Measurements from ENCODE around the gene PIPOX. TPM values are rescaled to one million over a fixed set of nuclear protein-coding genes. Genes with fewer than 3 reads are reported as not detected.

The PIPOX gene
- total RNA-seq, 6 experiments from 2014 or later: 167 to 322 (median 226) TPM

- peaks cover 0 to 49% (median 17%) of the 10 kb centered on the region in 4 donors for H3K36me3 ChIP-seq
- TF ChIP-seq POLR2A (IDR thresholded peaks at IDR 0.05): no peak
- TF ChIP-seq CTCF (IDR thresholded peaks at IDR 0.05): no peak
- H3K27me3 ChIP-seq: no peaks in the 10 kb centered on the region
- no peak overlapping the region for H3K4me3 ChIP-seq
- DNase-seq (no peak), ATAC-seq (no peak)
- 86% methylated on average over 2 of the region's 9 CpGs for WGBS (ENCODE audit: insufficient coverage, low coverage, low lambda C conversion rate, missing lambda C conversion rate)
- H3K4me1 ChIP-seq: peaks cover 0 to 9% (median 0%) of the 10 kb centered on the region in 4 donors
- no peak overlapping the region for H3K27ac ChIP-seq
- no peaks in the 10 kb centered on the region for H3K9me3 ChIP-seq
- intact Hi-C loops (cut with DNase I): no loop called here
Observed at GRCh38 chr17:29078183-29079045, 35.5 kb downstream of the PIPOX start.

- ATAC-seq (no peak), DNase-seq (no peak)
- intact Hi-C loops (cut with DNase I): no loop called here
- Histone ChIP-seq H3K27ac (no peak overlapping the region), H3K9me3 (no peaks in the 10 kb centered on the region), H3K4me1 (peaks cover 0 to 9% (median 0%) of the 10 kb centered on the region in 4 donors), H3K4me3 (no peak overlapping the region), H3K27me3 (no peaks in the 10 kb centered on the region), H3K36me3 (peaks cover 0 to 59% (median 20%) of the 10 kb centered on the region in 4 donors)
- TF ChIP-seq CTCF (IDR thresholded peaks at IDR 0.05): no peak
- no peak for TF ChIP-seq POLR2A (IDR thresholded peaks at IDR 0.05)
- 100% methylated on average over 1 of the region's 16 CpGs for WGBS (ENCODE audit: insufficient coverage, low coverage, low lambda C conversion rate, missing lambda C conversion rate)
Observed at GRCh38 chr17:29079433-29079832, 36.5 kb downstream of the PIPOX start.

- H3K36me3 ChIP-seq: peaks cover 0 to 62% (median 20%) of the 10 kb centered on the region in 4 donors
- ATAC-seq: no peak
- H3K27ac ChIP-seq: no peak overlapping the region
- H3K27me3 ChIP-seq: no peaks in the 10 kb centered on the region
- intact Hi-C loops (cut with DNase I): no loop called here
- TF ChIP-seq CTCF (IDR thresholded peaks at IDR 0.05) (no peak), POLR2A (IDR thresholded peaks at IDR 0.05) (no peak)
- H3K4me3 ChIP-seq: no peak overlapping the region
- no peak for DNase-seq
- no peaks in the 10 kb centered on the region for H3K9me3 ChIP-seq
- peaks cover 0 to 9% (median 0%) of the 10 kb centered on the region in 4 donors for H3K4me1 ChIP-seq
- 92% methylated on average over 14 of the region's 33 CpGs for WGBS (ENCODE audit: insufficient coverage, low coverage, low lambda C conversion rate, missing lambda C conversion rate)
Observed at GRCh38 chr17:29079887-29080286, 36.9 kb downstream of the PIPOX start.

GRCh38 chr17:29080323-29080722, 37.4 kb downstream of the PIPOX start:
- TF ChIP-seq POLR2A (IDR thresholded peaks at IDR 0.05) (no peak), CTCF (IDR thresholded peaks at IDR 0.05) (no peak)
- peaks cover 0 to 9% (median 0%) of the 10 kb centered on the region in 4 donors for H3K4me1 ChIP-seq
- no peak overlapping the region for H3K4me3 ChIP-seq
- no peaks in the 10 kb centered on the region for H3K9me3 ChIP-seq
- peak in 3 of 4 donors; percentile 3 to 10 (median 8) for ATAC-seq
- WGBS (ENCODE audit: insufficient coverage, low coverage, low lambda C conversion rate, missing lambda C conversion rate): no CpG with 5 or more reads among the region's 33 CpGs
- H3K36me3 ChIP-seq: peaks cover 0 to 66% (median 21%) of the 10 kb centered on the region in 4 donors
- intact Hi-C loops (cut with DNase I): no loop called here
- no peak overlapping the region for H3K27ac ChIP-seq
- DNase-seq: no peak
- no peaks in the 10 kb centered on the region for H3K27me3 ChIP-seq

All from right lobe of liver (tissue), 6 donors.